HepG2 (cell line): ENCODE data around the gene UST. TPM values are rescaled to one million over a fixed set of nuclear protein-coding genes. Genes with fewer than 3 reads are reported as not detected.

Source experiments
- ATAC-seq: fragments of 200-7000 bp; cut with Tn5 transposase; 3 replicates; pipeline ENCODE4 v1.9.1; 2020; ENCODE audit warnings: mild to moderate bottlenecking, moderate library complexity
- BruUV-seq: library from RNA; stranded (reverse); fragments of 400-500 nt; replicated peaks from 2 replicates; lab custom pipeline; 2021; lab: Mats Ljungman, UMichigan
- CTCF ChIA-PET: fragments of 300-600 bp; formaldehyde crosslinking; extraction: SDS; loops from one replicate; lab custom pipeline; 2021; ENCODE audit warnings: low total read pairs, inconsistent platforms, low intra/inter-chr PET ratio; lab: Yijun Ruan, JAX
- POLR2A ChIA-PET: fragments of 350-600 bp; sonication (Branson Sonifier 250); formaldehyde crosslinking; loops from one replicate; lab custom pipeline; 2020; ENCODE audit warnings: antibody characterized with exemption, inconsistent platforms; lab: Yijun Ruan, JAX
- DNase-seq: peaks from one replicate; pipeline ENCODE4 v3.0.0-alpha.2; 2015; ENCODE audit warnings: low spot score
- FAIRE-seq: peaks from 3 replicates; lab custom pipeline; 2011; peaks lifted over from hg19 to GRCh38; lab: Jason Lieb, UNC
- H2AFZ ChIP-seq: one replicate; pipeline ENCODE4 v1.6.1; 2011; ENCODE audit warnings: low read length, inconsistent platforms
- H3K27ac ChIP-seq: fragments of 300-600 bp; 3 replicates; pipeline ENCODE4 v1.8.0; 2011; ENCODE audit warnings: mixed run types, mild to moderate bottlenecking, mixed read lengths, low read length, inconsistent platforms; ENCODE audit not compliant: insufficient read depth; ENCODE audit errors: extremely low read length
- H3K27me3 ChIP-seq, 2 experiments: fragments of 200-600 bp in 1 of 2; 2 replicates in 1 of 2; 3 replicates in 1 of 2; pipeline versions ENCODE4 v1.6.0 to v1.8.0; 2011; ENCODE audit warnings: low read length in 2 of 2, mild to moderate bottlenecking in 2 of 2, moderate library complexity in 2 of 2, inconsistent platforms in 1 of 2; ENCODE audit not compliant: insufficient read depth in 2 of 2, control insufficient read depth in 1 of 2
- H3K36me3 ChIP-seq, 2 experiments: fragments of 200-600 bp in 1 of 2; replicated peaks in 1 of 2; 2 replicates in 1 of 2; 3 replicates in 1 of 2; pipeline versions ENCODE4 v1.5.1 to v1.8.0; 2011; ENCODE audit warnings: low read length in 2 of 2, inconsistent platforms in 1 of 2; ENCODE audit not compliant: insufficient read depth in 2 of 2, control insufficient read depth in 1 of 2
- H3K4me1 ChIP-seq: 2 replicates; pipeline ENCODE4 v1.5.1; 2012; ENCODE audit warnings: low read length, inconsistent platforms; ENCODE audit not compliant: insufficient read depth
- H3K4me2 ChIP-seq: 2 replicates; pipeline ENCODE4 v1.6.0; 2011; ENCODE audit warnings: low read depth, low read length, inconsistent platforms
- H3K4me3 ChIP-seq, 3 experiments: fragments of 200-600 bp in 1 of 3; sonication (generic), shearing (Covaris generic) in 1 of 3; replicated peaks in 1 of 3; 2 replicates each; pipeline ENCODE4 v1.5.1; 2011 to 2016; ENCODE audit warnings: low read length in 3 of 3, inconsistent platforms in 2 of 3, low read depth in 2 of 3, mild to moderate bottlenecking in 2 of 3, control low read depth in 1 of 3, mixed read lengths in 1 of 3; ENCODE audit not compliant: insufficient read depth in 1 of 3
- H3K79me2 ChIP-seq: one replicate; pipeline ENCODE4 v1.6.1; 2011; ENCODE audit warnings: low read length, inconsistent platforms; ENCODE audit not compliant: insufficient read depth
- H3K9ac ChIP-seq: 2 replicates; pipeline ENCODE4 v1.6.0; 2011; ENCODE audit warnings: mild to moderate bottlenecking, low read depth, low read length, inconsistent platforms; ENCODE audit not compliant: insufficient read depth
- H3K9me3 ChIP-seq: 2 replicates; pipeline ENCODE4 v1.5.1; 2012; ENCODE audit warnings: mild to moderate bottlenecking, low read length
- H4K20me1 ChIP-seq: 2 replicates; pipeline ENCODE4 v1.6.0; 2011; ENCODE audit warnings: inconsistent platforms, mild to moderate bottlenecking, low read length, moderate library complexity; ENCODE audit not compliant: insufficient read depth
- GFI1 ChIP-seq: sonication (generic); formaldehyde crosslinking; IDR thresholded peaks from 2 replicates; pipeline ENCODE4 v1.5.0; 2020; ENCODE audit warnings: missing genetic modification reagents, mild to moderate bottlenecking, borderline replicate concordance
- GTF3A ChIP-seq: sonication (generic); formaldehyde crosslinking; conservative IDR thresholded peaks from 2 replicates; pipeline ENCODE4 v1.4.0; 2020; ENCODE audit warnings: mild to moderate bottlenecking, missing genetic modification reagents
- PHB2 ChIP-seq: fragments of 450-650 bp; IDR thresholded peaks from 2 replicates; pipeline ENCODE4 v1.6.1; 2018; ENCODE audit not compliant: partially characterized antibody
- RARA ChIP-seq: IDR thresholded peaks from 2 replicates; pipeline ENCODE4 v1.6.1; 2016; ENCODE audit warnings: missing genetic modification reagents, missing compliant biosample characterization
- ZBTB26 ChIP-seq: IDR thresholded peaks from 2 replicates; pipeline ENCODE4 v1.6.1; 2016; ENCODE audit warnings: missing compliant biosample characterization, missing genetic modification reagents, borderline replicate concordance
- ZC3H4 ChIP-seq: sonication (generic); formaldehyde crosslinking; IDR thresholded peaks from 2 replicates; pipeline ENCODE4 v1.4.0; 2020; ENCODE audit warnings: missing genetic modification reagents, borderline replicate concordance
- ZNF296 ChIP-seq: sonication (generic); formaldehyde crosslinking; conservative IDR thresholded peaks from 2 replicates; pipeline ENCODE4 v1.5.0; 2020; ENCODE audit warnings: mild to moderate bottlenecking, missing genetic modification reagents
- ZNF547 ChIP-seq: sonication (generic); formaldehyde crosslinking; IDR thresholded peaks from 2 replicates; pipeline ENCODE4 v1.5.1; 2020; ENCODE audit warnings: mild to moderate bottlenecking, missing genetic modification reagents
- ZNF577 ChIP-seq: sonication (generic); formaldehyde crosslinking; IDR thresholded peaks from 2 replicates; pipeline ENCODE4 v1.4.0; 2020; ENCODE audit warnings: mild to moderate bottlenecking, low read depth, missing genetic modification reagents, borderline replicate concordance
- WGBS: methylation state at CpG from one replicate; pipeline ENCODE4 v1.1.6; 2017; ENCODE audit warnings: low lambda C conversion rate; 5-methylcytosine and 5-hydroxymethylcytosine counted together
- in situ Hi-C: cut with HindIII; loops from 2 replicates; pipeline ENCODE4 v1.10.0; 2017; ENCODE audit warnings: low pct_unique_long_range_greater_than_20kb; ENCODE audit not compliant: extremely low pct_ligation_motif_present
- intact Hi-C: fragments of 100-400 bp; cut with micrococcal nuclease; formaldehyde crosslinking; loops from one replicate; pipeline ENCODE4 v1.10.0; 2022; ENCODE audit not compliant: unreplicated experiment
- polyA plus RNA-seq, 8 experiments: library from polyadenylated mRNA; depleted of rRNA in 3 of 8; stranded (reverse) in 7 of 8; unstranded in 1 of 8; fragments of >200 nt; fragmentation: Illumina TruSeq in 4 of 8; extraction: Trizol in 4 of 8; gene quantifications; 2 replicates each; pipeline versions ENCODE4 v1.2.1 to v1.2.3, GENCODE V29; 2011 to 2016; ENCODE audit warnings: low read depth in 4 of 8, missing spikeins in 1 of 8, mixed read lengths in 1 of 8; ENCODE audit not compliant: insufficient read depth in 1 of 8
- total RNA-seq, 5 experiments: library from RNA; depleted of rRNA; stranded (reverse); fragments of >200 nt; fragmentation: Illumina TruSeq; extraction: Trizol; gene quantifications; 2 replicates each; pipeline ENCODE4 v1.2.3, GENCODE V29; 2016; ENCODE audit warnings: low read depth in 1 of 5

Gene UST
- total and polyA plus RNA-seq, 2 of the 13 experiments (the other 11 are each of a cell fraction or from before 2014, with no cell fraction given) = 0.27 TPM; not detected in 1

- H3K9ac ChIP-seq = no peak overlapping the region
- TF ChIP-seq RARA (no peak), ZNF577 (CRISPR knock-in tag) (no peak), ZNF547 (CRISPR knock-in tag) (no peak), ZNF296 (no peak), GFI1 (CRISPR knock-in tag) (no peak), GTF3A (CRISPR knock-in tag) (no peak), ZC3H4 (CRISPR knock-in tag) (no peak), PHB2 (no peak), ZBTB26 (CRISPR knock-in tag) (no peak)
- no peaks in the 10 kb centered on the region for H3K79me2 ChIP-seq
- ChIA-PET CTCF (no interaction called here), POLR2A (no interaction called here)
- in situ Hi-C loops (no loop called here), intact Hi-C loops (no loop called here)
- FAIRE-seq (no peak), ATAC-seq (no peak), DNase-seq (no peak)
- H2AFZ ChIP-seq = no peak overlapping the region
- H3K36me3 ChIP-seq = no peaks in the 10 kb centered on the region
- 3% methylated on average over 4 of the region's 4 CpGs for WGBS
- no peak overlapping the region for H3K4me3 ChIP-seq
- no peaks in the 10 kb centered on the region for H4K20me1 ChIP-seq
- no peak overlapping the region for H3K4me2 ChIP-seq
- BruUV-seq = no TSS peak
- no peaks in the 10 kb centered on the region for H3K4me1 ChIP-seq
- no peaks in the 10 kb centered on the region for H3K9me3 ChIP-seq
- H3K27ac ChIP-seq = no peak overlapping the region
- peaks cover 0 to 4% of the 10 kb centered on the region in 2 experiments; a peak in 1 of 5 replicates for H3K27me3 ChIP-seq
Measured at GRCh38 chr6:148934539-148934938, 187.7 kb downstream of the UST start.
